Measurements from ENCODE around the gene GET3.
A peak's percentile ranks its signal among the peaks of the same experiment; 100 is the strongest.

GET3 gene

GRCh38 chr19:12754465-12755196 lies 17.3 kb downstream of the GET3 start:
- DNase-seq: no peak

- DNase-seq: no peak
Observed at GRCh38 chr19:12756150-12756883, 19.0 kb downstream of the GET3 start.

- peak; percentile 59 for DNase-seq
Observed at GRCh38 chr19:12757544-12758274, 20.4 kb downstream of the GET3 start.

- no peak for DNase-seq
Observed at GRCh38 chr19:12759686-12760085, 22.4 kb downstream of the GET3 start.

- DNase-seq: no peak
Observed at GRCh38 chr19:12763100-12763499, 25.8 kb downstream of the GET3 start.

GRCh38 chr19:12764698-12765097 lies 27.4 kb downstream of the GET3 start:
- DNase-seq: no peak

GRCh38 chr19:12766051-12766521 lies 28.8 kb downstream of the GET3 start:
- DNase-seq: peak; percentile 76

GRCh38 chr19:12767150-12767549 lies 29.9 kb downstream of the GET3 start:
- DNase-seq: no peak

- DNase-seq: no peak
Observed at GRCh38 chr19:12767666-12768065, 30.4 kb downstream of the GET3 start.

- no peak for DNase-seq
Observed at GRCh38 chr19:12769689-12770088, 32.4 kb downstream of the GET3 start.

- no peak for DNase-seq
Observed at GRCh38 chr19:12770922-12771321, 33.6 kb downstream of the GET3 start.

- no peak for DNase-seq
Observed at GRCh38 chr19:12772323-12772722, 35.0 kb downstream of the GET3 start.

GRCh38 chr19:12773571-12773970 lies 36.3 kb downstream of the GET3 start:
- peak; percentile 48 for DNase-seq

- no peak for DNase-seq
Observed at GRCh38 chr19:12774588-12775555, 37.6 kb downstream of the GET3 start, which contains the start of gene HOOK2. Gene HOOK2 (minus strand): TSS chr19:12775552. CDS start chr19:12775449, 103 bp downstream.

GRCh38 chr19:12777217-12778016 lies 40.1 kb downstream of the GET3 start:
- DNase-seq: peak; percentile 74

GRCh38 chr19:12778017-12778904 lies 41.0 kb downstream of the GET3 start:
- DNase-seq: peak; percentile 83

- no peak for DNase-seq
Observed at GRCh38 chr19:12778905-12779161, 41.5 kb downstream of the GET3 start.

- peak; percentile 95 for DNase-seq
Observed at GRCh38 chr19:12779162-12779993, 42.1 kb downstream of the GET3 start.

GRCh38 chr19:12782174-12782423 lies 44.8 kb downstream of the GET3 start:
- DNase-seq: no peak

Measured in fibroblast of upper back skin (primary cell).